ENCODE measurements around the gene RASSF4.

- TF ChIP-seq, protein P1, sequence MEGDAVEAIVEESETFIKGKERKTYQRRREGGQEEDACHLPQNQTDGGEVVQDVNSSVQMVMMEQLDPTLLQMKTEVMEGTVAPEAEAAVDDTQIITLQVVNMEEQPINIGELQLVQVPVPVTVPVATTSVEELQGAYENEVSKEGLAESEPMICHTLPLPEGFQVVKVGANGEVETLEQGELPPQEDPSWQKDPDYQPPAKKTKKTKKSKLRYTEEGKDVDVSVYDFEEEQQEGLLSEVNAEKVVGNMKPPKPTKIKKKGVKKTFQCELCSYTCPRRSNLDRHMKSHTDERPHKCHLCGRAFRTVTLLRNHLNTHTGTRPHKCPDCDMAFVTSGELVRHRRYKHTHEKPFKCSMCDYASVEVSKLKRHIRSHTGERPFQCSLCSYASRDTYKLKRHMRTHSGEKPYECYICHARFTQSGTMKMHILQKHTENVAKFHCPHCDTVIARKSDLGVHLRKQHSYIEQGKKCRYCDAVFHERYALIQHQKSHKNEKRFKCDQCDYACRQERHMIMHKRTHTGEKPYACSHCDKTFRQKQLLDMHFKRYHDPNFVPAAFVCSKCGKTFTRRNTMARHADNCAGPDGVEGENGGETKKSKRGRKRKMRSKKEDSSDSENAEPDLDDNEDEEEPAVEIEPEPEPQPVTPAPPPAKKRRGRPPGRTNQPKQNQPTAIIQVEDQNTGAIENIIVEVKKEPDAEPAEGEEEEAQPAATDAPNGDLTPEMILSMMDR (IDR thresholded peaks at IDR 0.05; ENCODE audit: insufficient read depth, low read length) = no peak
- TF ChIP-seq POLR2AphosphoS5 (IDR thresholded peaks at IDR 0.05; ENCODE audit: low read depth) (no peak), SPI1 (IDR thresholded peaks at IDR 0.05; ENCODE audit: borderline replicate concordance, low read depth) (no peak), GABPA (IDR thresholded peaks at IDR 0.05; ENCODE audit: low read depth) (no peak), REST (IDR thresholded peaks at IDR 0.05; ENCODE audit: insufficient replicate concordance, low read depth) (no peak)
Measured at GRCh38 chr10:44938956-44939355, 20.6 kb upstream of the RASSF4 start.
